Testis (tissue), 3 donors: ENCODE results near the gene TACC3. TPM values are rescaled to one million over a fixed set of nuclear protein-coding genes. Genes with fewer than 3 reads are reported as not detected.

ENCODE experiments used
- DNase-seq: peaks from one replicate; pipeline ENCODE4 v3.0.0-alpha.2; 2019
- H3K27ac ChIP-seq, 2 donors: fragments of 200-600 bp; sonication (generic); one replicate each; pipeline ENCODE4 v1.5.1; 2019
- H3K27me3 ChIP-seq: fragments of 200-600 bp; sonication (generic); one replicate; pipeline ENCODE4 v1.5.1; 2019
- H3K36me3 ChIP-seq: fragments of 200-600 bp; sonication (generic); one replicate; pipeline ENCODE4 v1.5.1; 2017; ENCODE audit warnings: low read depth; ENCODE audit errors: missing control alignments
- H3K4me1 ChIP-seq: fragments of 200-600 bp; sonication (generic); one replicate; pipeline ENCODE4 v1.5.1; 2019
- H3K4me3 ChIP-seq, 2 donors: fragments of 200-600 bp; sonication (generic); one replicate each; pipeline ENCODE4 v1.5.1; 2017 to 2019
- H3K9me3 ChIP-seq: fragments of 200-600 bp; sonication (generic); one replicate; pipeline ENCODE4 v1.5.1; 2017
- POLR2A ChIP-seq: fragments of 450-650 bp; IDR thresholded peaks from one replicate; pipeline ENCODE4 v1.6.1; 2017; ENCODE audit warnings: antibody characterized with exemption, mild to moderate bottlenecking, moderate library complexity
- WGBS, 2 donors: methylation state at CpG; one replicate each; pipeline ENCODE4 v1.1.5; 2018; 5-methylcytosine and 5-hydroxymethylcytosine counted together
- intact Hi-C: fragments of 100-400 bp; cut with DNase I; formaldehyde crosslinking; loops from one replicate; pipeline ENCODE4 v1.15.1; 2023; ENCODE audit warnings: low total_unique reads
- polyA plus RNA-seq: library from polyadenylated mRNA; stranded (reverse); fragments of 350-450 nt; fragmentation: Illumina TruSeq; extraction: RNeasy Lipid Tissue Mini Kit (QIAGEN cat#74804); gene quantifications from one replicate; pipeline ENCODE4 v1.2.3, GENCODE V29; 2014; ENCODE audit warnings: low read depth, low replicate concordance; ENCODE audit not compliant: insufficient read depth
- total RNA-seq, 2 donors: library from RNA; depleted of rRNA; stranded (reverse); fragments of >200 nt; gene quantifications; one replicate each; pipeline ENCODE4 v1.2.3, GENCODE V29; 2016
- TF ChIP-seq, protein P1 (sequence below), 3 experiments: fragments of 450-650 bp in 2 of 3; fragments of 200-600 bp in 1 of 3; sonication (generic) in 1 of 3; IDR thresholded peaks; one replicate each; pipeline ENCODE4 v1.5.1; 2016 to 2019; ENCODE audit warnings: antibody characterized with exemption in 3 of 3, mild to moderate bottlenecking in 2 of 3, moderate library complexity in 1 of 3

The TACC3 gene
- total and polyA plus RNA-seq, 3 donors from 2014 or later: 82.9 to 158 (median 112) TPM

DNA sequence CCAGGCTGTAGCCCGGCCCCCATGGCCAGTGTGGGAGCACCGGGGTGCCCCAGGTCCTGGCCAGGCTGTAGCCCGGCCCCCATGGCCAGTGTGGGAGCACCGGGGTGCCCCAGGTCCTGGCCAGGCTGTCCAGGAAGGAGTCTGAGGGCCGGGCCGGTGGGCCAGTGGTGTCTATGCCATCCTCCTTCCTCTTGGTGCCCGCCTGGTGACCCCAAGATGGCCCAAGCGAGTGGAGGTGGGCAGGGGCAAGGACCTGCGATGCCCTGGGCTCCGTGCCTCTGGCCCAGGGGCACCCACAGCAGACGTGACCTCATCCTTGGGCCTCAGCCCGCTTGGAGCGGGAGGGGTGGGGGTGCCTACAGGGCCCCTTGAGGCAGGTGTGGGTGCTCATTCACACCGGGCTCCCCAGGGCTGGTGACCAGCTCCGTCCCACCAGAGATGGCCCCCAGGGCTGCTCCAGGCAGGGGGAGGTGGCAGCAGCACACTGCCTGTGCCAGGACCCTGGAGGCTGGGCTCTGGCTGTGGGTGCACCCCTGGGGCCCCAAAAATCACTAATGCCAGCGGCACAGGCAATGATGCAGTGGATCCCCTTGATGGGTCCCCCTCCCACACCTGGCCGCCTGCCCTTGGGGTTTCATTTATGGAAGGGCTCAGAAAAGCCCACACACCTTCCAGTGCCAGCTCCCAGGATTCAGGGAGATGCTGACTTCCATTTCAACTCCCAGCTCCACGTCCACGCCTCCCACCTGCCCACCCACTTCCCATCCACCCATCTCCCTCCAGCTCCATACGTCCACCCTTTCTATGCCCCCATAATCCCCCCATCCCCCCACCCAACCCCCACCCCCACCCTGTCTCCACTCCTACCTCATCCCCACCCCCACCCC, 35.8 kb downstream of the TACC3 start:
- H3K27me3 ChIP-seq: no peaks in the 10 kb centered on the region
- intact Hi-C loops: loop anchor here (10.0 kb wide), 1 partner anchor 148 kb away; no protein-coding TSS in a partner anchor
- no peak overlapping the region for H3K4me3 ChIP-seq
- H3K4me1 ChIP-seq: no peaks in the 10 kb centered on the region
- H3K36me3 ChIP-seq: no peaks in the 10 kb centered on the region
- WGBS, 2 donors: 82 to 90% methylated on average over 5 to 20 of the region's 20 CpGs
- no peak for TF ChIP-seq POLR2A
- TF ChIP-seq, protein P1, sequence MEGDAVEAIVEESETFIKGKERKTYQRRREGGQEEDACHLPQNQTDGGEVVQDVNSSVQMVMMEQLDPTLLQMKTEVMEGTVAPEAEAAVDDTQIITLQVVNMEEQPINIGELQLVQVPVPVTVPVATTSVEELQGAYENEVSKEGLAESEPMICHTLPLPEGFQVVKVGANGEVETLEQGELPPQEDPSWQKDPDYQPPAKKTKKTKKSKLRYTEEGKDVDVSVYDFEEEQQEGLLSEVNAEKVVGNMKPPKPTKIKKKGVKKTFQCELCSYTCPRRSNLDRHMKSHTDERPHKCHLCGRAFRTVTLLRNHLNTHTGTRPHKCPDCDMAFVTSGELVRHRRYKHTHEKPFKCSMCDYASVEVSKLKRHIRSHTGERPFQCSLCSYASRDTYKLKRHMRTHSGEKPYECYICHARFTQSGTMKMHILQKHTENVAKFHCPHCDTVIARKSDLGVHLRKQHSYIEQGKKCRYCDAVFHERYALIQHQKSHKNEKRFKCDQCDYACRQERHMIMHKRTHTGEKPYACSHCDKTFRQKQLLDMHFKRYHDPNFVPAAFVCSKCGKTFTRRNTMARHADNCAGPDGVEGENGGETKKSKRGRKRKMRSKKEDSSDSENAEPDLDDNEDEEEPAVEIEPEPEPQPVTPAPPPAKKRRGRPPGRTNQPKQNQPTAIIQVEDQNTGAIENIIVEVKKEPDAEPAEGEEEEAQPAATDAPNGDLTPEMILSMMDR (IDR thresholded peaks at IDR 0.05): no peak
- no peaks in the 10 kb centered on the region for H3K9me3 ChIP-seq
- no peak for DNase-seq
- H3K27ac ChIP-seq: no peak overlapping the region

DNA sequence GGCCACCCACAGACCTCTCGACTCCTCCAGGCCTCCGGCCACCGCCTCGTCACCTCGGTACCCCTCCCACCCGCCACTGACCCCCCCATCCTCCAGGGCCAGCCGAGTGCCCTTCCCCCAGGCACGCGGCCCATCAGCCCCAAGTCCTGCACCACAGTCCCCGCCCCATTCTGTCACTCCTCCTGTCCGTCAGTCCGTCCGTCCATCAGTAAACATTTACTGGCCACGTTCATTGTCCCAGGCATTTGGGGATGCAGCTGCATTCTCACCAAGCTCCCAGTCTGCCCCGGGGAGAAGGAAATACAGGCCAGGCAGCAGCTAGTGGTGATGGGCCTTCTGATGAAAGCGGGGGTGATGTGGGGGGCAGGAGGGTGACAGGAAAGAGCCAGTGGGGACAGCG, 36.5 kb downstream of the TACC3 start:
- H3K36me3 ChIP-seq: no peaks in the 10 kb centered on the region
- H3K4me3 ChIP-seq: no peak overlapping the region
- TF ChIP-seq, protein P1 (IDR thresholded peaks at IDR 0.05): no peak
- TF ChIP-seq POLR2A: no peak
- H3K9me3 ChIP-seq: no peaks in the 10 kb centered on the region
- WGBS, 2 donors: 76 to 86% methylated on average over 8 to 17 of the region's 17 CpGs
- no peaks in the 10 kb centered on the region for H3K4me1 ChIP-seq
- no peaks in the 10 kb centered on the region for H3K27me3 ChIP-seq
- no peak for DNase-seq
- no peak overlapping the region for H3K27ac ChIP-seq
- intact Hi-C loops: loop anchor here (10.0 kb wide), 1 partner anchor 147 kb away; no protein-coding TSS in a partner anchor

DNA sequence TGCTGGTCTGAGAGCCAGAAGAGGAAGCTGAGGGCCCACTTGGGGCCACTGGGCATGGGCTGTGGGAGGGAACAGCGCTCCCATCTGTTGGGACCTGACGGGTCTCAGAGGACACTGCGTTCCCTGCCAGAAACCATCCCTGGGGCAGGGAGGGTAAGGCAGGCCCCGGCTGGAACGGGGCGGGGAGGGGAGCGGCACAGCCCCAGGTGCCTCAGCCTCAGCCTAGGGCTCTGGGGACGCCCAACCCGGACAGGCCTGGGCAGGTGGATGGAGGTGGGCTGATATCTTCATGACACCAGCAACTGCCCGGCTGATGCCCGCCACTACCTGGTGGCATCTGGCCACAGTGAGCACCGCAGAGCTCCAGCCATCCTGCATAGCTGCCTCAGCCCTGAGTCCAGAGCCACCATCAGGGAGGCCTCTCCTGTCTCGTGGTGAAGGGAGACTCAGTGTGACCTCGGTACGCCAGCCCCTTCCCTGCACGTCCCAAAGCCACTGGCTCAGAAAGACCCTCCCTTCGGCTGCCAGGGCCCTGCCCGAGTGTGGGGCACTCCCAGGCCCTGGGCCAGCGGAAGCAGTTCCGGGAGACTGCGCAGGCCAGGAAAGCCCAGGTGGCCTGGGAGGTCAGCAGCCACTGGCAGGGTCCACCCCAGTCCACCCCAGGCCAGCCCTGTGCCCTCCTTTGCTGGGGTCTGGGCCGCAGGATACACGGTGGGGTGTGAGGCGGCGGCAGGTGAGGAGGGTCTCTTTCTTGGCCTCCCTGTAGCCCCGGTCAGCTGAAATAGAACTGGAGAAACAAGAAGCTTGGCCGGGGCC, 37.2 kb downstream of the TACC3 start:
- intact Hi-C loops: loop anchor here (10.0 kb wide), 1 partner anchor 146 kb away; no protein-coding TSS in a partner anchor
- H3K36me3 ChIP-seq: no peaks in the 10 kb centered on the region
- no peak for DNase-seq
- no peaks in the 10 kb centered on the region for H3K27me3 ChIP-seq
- no peak overlapping the region for H3K27ac ChIP-seq
- WGBS, 2 donors: 76 to 92% methylated on average over 4 to 23 of the region's 27 CpGs
- H3K4me3 ChIP-seq: no peak overlapping the region
- TF ChIP-seq POLR2A: no peak
- TF ChIP-seq, protein P1 (IDR thresholded peaks at IDR 0.05): no peak
- H3K4me1 ChIP-seq: peaks cover 1% of the 10 kb centered on the region
- no peaks in the 10 kb centered on the region for H3K9me3 ChIP-seq

DNA sequence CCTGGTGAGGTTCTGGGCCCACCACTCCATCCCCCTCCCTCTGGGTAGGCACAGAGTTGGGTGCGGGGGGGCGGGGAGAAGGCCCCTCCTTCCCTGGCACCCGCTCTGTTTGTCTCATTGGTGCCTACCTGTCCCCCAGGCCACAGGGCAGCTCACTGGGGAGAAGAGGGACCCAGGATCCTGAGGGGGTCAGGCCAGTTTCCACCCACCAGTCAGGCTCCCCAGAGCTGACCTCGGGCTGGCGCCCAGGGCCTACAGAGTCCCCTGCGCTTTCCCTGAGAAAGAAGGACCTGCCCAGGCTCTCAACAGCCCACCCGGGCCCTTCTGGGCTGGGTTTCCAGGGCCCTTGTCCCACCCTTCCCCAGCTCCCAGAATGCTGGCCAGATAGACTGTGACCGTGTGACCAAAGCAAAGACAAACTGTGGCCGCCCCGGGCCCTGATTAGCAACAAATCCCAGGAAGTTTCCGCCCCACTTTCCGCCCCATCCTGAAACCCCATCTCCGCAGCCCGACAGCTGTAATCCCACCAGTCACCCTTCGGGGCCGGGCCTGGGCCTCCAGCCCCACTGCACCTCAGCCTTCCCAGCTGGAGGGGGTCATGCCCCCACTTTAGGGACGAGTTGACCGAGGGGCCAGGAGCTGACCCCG, 38.0 kb downstream of the TACC3 start:
- intact Hi-C loops: loop anchor here (10.0 kb wide), 1 partner anchor 146 kb away; no protein-coding TSS in a partner anchor
- no peak overlapping the region for H3K27ac ChIP-seq

More for the DNA sequence above, 38.0 kb downstream of the TACC3 start:
- WGBS, 2 donors: 86 to 87% methylated on average over 12 to 19 of the region's 19 CpGs
- Histone ChIP-seq H3K4me1 (peaks cover 5% of the 10 kb centered on the region), H3K4me3 (no peak overlapping the region), H3K27me3 (no peaks in the 10 kb centered on the region), H3K36me3 (no peaks in the 10 kb centered on the region), H3K9me3 (no peaks in the 10 kb centered on the region)
- TF ChIP-seq, protein P1 (IDR thresholded peaks at IDR 0.05): no peak
- TF ChIP-seq POLR2A: no peak
- no peak for DNase-seq
